Calu3 (cell line): Measurements from ENCODE around the gene WDFY4. TPM values are rescaled to one million over a fixed set of nuclear protein-coding genes. Genes with fewer than 3 reads are reported as not detected.

ENCODE experiments used
- BruUV-seq: library from RNA; stranded (reverse); fragments of 400-500 nt; replicated peaks from 2 replicates; lab custom pipeline; 2021; lab: Mats Ljungman, UMichigan
- CTCF ChIA-PET: fragments of 300-600 bp; sonication (Branson Sonifier 250); formaldehyde crosslinking; loops from one replicate; lab custom pipeline; 2022; ENCODE audit warnings: antibody characterized with exemption; lab: Charles Lee
- DNase-seq: peaks from one replicate; pipeline ENCODE4 v3.0.0; 2022
- H3K27ac Mint-ChIP-seq: one replicate; pipeline ENCODE4 v1.8.0; 2022; ENCODE audit warnings: mixed read lengths; ENCODE audit not compliant: unreplicated experiment
- H3K27me3 Mint-ChIP-seq: one replicate; pipeline ENCODE4 v1.8.0; 2022; ENCODE audit warnings: mixed read lengths; ENCODE audit not compliant: unreplicated experiment
- H3K36me3 Mint-ChIP-seq: one replicate; pipeline ENCODE4 v1.8.0; 2022; ENCODE audit warnings: mild to moderate bottlenecking, moderate library complexity, mixed read lengths; ENCODE audit not compliant: insufficient read depth, unreplicated experiment
- H3K4me1 Mint-ChIP-seq: one replicate; pipeline ENCODE4 v1.8.0; 2022; ENCODE audit warnings: mild to moderate bottlenecking, low read depth, mixed read lengths; ENCODE audit not compliant: unreplicated experiment
- H3K4me3 Mint-ChIP-seq: one replicate; pipeline ENCODE4 v1.8.0; 2022; ENCODE audit warnings: mild to moderate bottlenecking, low read depth, moderate library complexity, mixed read lengths; ENCODE audit not compliant: unreplicated experiment
- H3K9me3 Mint-ChIP-seq: one replicate; pipeline ENCODE4 v1.8.0; 2022; ENCODE audit warnings: low read depth, mixed read lengths; ENCODE audit not compliant: unreplicated experiment
- intact Hi-C: fragments of 100-400 bp; cut with micrococcal nuclease; formaldehyde crosslinking; loops from one replicate; pipeline ENCODE4 v1.10.0; 2022; ENCODE audit not compliant: unreplicated experiment
- total RNA-seq: library from RNA; stranded (reverse); gene quantifications from 2 replicates; pipeline ENCODE4 v1.2.3, GENCODE V29; 2022
- TF ChIP-seq, protein P1 (sequence below): fragments of 200-600 bp; IDR thresholded peaks from one replicate; pipeline ENCODE4 v1.8.0; 2022; ENCODE audit warnings: antibody characterized with exemption; ENCODE audit not compliant: unreplicated experiment

The WDFY4 gene
- total RNA-seq, 1 experiment from 2014 or later, result not detected

DNA sequence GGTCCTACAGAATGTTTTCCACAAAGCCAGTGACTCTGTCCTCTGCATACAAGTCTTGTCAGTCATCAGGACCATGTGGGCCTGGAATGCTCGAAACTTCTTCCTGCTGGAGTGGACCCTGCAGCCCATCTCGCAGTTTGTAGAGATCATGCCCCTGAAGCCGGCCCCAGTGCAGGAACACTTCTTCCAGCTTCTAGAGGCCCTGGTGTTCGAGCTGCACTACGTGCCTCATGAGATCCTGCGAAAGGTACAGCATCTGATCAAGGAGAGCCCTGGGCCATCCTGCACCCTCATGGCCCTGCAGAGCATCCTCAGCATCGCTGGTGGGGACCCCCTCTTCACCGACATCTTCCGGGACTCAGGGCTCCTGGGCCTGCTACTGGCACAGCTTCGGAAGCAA is 46.5 kb downstream of the WDFY4 start:
- intact Hi-C loops, result no loop called here
- CTCF ChIA-PET, result no interaction called here
- TF ChIP-seq, protein P1, sequence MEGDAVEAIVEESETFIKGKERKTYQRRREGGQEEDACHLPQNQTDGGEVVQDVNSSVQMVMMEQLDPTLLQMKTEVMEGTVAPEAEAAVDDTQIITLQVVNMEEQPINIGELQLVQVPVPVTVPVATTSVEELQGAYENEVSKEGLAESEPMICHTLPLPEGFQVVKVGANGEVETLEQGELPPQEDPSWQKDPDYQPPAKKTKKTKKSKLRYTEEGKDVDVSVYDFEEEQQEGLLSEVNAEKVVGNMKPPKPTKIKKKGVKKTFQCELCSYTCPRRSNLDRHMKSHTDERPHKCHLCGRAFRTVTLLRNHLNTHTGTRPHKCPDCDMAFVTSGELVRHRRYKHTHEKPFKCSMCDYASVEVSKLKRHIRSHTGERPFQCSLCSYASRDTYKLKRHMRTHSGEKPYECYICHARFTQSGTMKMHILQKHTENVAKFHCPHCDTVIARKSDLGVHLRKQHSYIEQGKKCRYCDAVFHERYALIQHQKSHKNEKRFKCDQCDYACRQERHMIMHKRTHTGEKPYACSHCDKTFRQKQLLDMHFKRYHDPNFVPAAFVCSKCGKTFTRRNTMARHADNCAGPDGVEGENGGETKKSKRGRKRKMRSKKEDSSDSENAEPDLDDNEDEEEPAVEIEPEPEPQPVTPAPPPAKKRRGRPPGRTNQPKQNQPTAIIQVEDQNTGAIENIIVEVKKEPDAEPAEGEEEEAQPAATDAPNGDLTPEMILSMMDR, result no peak
- Mint-ChIP-seq H3K4me1 (no peaks in the 10 kb centered on the region), H3K4me3 (no peak overlapping the region), H3K36me3 (no peaks in the 10 kb centered on the region), H3K9me3 (no peaks in the 10 kb centered on the region), H3K27ac (no peak overlapping the region), H3K27me3 (peaks cover 32% of the 10 kb centered on the region)
- no TSS peak for BruUV-seq
- DNase-seq, result no peak

DNA sequence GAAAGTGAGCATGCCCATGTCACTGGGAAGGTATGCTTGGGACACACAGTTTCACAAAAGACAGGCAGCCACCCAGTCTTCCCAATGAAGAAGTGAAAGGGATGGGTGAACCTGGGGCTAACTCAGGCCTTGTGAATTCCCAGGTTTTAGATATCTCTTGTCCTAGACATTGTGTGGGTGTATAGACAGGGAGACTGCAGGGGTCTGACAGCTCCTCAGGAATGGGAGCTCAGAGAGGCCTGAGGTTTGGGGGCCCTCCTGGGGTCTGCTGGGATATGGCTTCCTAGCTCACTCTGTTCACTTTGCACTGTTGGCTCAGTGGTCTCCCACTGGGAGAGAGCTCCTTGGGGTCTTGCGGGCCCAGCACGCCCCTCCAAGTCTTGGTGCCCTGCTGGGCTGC is 47.0 kb downstream of the WDFY4 start:
- no peaks in the 10 kb centered on the region for H3K36me3 Mint-ChIP-seq
- CTCF ChIA-PET, result no interaction called here
- TF ChIP-seq, protein P1, result no peak
- no peaks in the 10 kb centered on the region for H3K9me3 Mint-ChIP-seq
- no TSS peak for BruUV-seq
- H3K4me3 Mint-ChIP-seq, result no peak overlapping the region
- intact Hi-C loops, result no loop called here
- no peaks in the 10 kb centered on the region for H3K4me1 Mint-ChIP-seq
- no peak for DNase-seq
- no peak overlapping the region for H3K27ac Mint-ChIP-seq
- H3K27me3 Mint-ChIP-seq, result peaks cover 37% of the 10 kb centered on the region

DNA sequence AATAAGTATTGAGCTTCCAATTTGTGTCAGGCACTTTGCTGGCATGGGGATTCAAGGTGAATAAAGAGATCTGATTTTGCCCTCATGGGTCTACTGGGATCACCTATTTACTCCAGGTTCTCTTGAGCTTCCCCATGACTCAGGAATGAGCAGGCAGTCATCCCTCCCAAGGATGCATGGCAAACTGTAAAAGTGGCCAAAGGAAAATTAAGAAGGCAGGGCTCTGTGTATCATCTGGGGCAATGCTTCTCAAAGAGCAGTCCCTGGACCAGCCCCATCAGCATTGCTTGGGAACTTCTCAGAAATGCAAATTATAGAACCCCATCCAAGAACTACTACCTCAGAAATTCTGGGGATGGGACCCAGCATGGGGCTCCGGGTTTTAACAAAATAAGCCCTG is 48.7 kb downstream of the WDFY4 start:
- H3K36me3 Mint-ChIP-seq, result no peaks in the 10 kb centered on the region
- DNase-seq, result no peak
- TF ChIP-seq, protein P1, result no peak
- CTCF ChIA-PET, result no interaction called here
- peaks cover 53% of the 10 kb centered on the region for H3K27me3 Mint-ChIP-seq
- BruUV-seq, result no TSS peak
- no peak overlapping the region for H3K27ac Mint-ChIP-seq
- H3K4me3 Mint-ChIP-seq, result no peak overlapping the region
- no peaks in the 10 kb centered on the region for H3K9me3 Mint-ChIP-seq
- no peaks in the 10 kb centered on the region for H3K4me1 Mint-ChIP-seq
- intact Hi-C loops, result no loop called here

DNA sequence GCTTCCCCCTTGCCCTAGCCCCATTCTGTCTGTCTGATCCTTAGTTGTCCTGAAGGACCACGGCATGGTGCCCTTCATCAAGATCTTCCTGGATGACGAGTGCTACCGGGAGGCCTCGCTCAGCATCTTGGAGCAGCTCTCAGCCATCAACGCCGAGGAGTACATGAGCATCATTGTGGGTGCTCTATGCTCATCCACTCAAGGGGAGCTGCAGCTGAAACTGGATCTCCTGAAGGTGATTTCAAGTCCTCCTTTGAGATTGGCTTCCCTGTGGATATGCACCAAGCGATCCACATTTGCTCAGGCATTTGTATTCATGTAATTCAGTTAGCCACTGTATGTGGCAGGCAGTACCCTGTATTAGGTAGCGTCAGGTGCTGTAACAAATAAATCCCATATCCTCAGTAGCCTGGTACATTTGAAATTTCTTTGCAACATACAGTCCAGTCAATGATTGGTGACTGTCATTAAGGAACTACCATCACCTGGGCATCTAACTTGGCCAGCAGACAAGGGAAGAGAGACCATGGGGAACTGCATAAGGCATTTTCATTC is 51.2 kb downstream of the WDFY4 start:
- Mint-ChIP-seq H3K36me3 (no peaks in the 10 kb centered on the region), H3K27ac (no peak overlapping the region), H3K4me3 (no peak overlapping the region), H3K9me3 (no peaks in the 10 kb centered on the region), H3K27me3 (peaks cover 75% of the 10 kb centered on the region), H3K4me1 (no peaks in the 10 kb centered on the region)
- intact Hi-C loops, result no loop called here
- DNase-seq, result no peak
- BruUV-seq, result no TSS peak
- CTCF ChIA-PET, result interaction anchor here (0.8 kb wide), 1 partner anchor 80 kb away, joined by 5 read pairs; no protein-coding TSS in a partner anchor
- TF ChIP-seq, protein P1, result no peak
